ENCODE data around the gene MVP.
"Not testable (repeated sequence)": the region's sequence is repeated elsewhere in the genome, so short reads cannot be mapped to it uniquely, and the experiment has no call there.

Gene MVP

GRCh38 chr16:29876594-29877249, 56.5 kb downstream of the MVP start:
- no peak for DNase-seq

DNA sequence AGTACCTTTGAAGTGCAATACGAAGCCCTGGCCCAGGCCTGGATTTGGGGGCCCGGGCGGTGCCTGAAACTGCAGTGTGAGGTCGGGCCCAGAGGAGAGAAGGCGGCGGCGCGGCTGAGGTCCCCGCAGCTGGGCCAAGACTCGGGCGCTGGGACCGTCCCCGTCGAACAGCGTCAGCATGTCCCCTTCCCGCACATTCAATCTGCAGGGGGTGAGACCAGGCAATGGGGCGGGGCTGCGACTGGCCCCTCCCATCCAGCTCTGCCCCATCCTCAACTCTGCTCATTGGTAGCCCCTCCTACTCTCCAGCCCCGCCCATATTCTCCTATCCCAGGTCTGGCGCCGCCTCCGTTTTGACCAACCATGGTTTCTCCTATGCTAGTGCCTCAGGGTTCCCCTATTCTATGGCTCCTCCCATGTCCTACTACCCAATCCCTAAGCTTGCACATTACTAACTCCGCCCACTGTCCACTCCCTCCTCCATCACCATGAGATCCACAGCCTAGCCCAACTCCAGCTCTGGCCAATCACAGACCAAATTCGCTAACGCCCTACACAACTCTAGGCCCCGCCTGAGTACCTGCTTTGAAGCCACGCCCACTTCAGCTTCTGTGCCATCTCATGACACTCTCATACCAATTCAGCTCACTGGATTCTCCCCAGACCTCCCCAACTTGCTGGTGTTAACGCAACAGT, 57.2 kb downstream of the MVP start:
- no peak for DNase-seq

GRCh38 chr16:29878172-29878571, 57.9 kb downstream of the MVP start:
- no peak for DNase-seq

- DNase-seq, result no peak
These were observed 60.8 kb downstream of the MVP start for GRCh38 chr16:29881050-29881449.

DNA sequence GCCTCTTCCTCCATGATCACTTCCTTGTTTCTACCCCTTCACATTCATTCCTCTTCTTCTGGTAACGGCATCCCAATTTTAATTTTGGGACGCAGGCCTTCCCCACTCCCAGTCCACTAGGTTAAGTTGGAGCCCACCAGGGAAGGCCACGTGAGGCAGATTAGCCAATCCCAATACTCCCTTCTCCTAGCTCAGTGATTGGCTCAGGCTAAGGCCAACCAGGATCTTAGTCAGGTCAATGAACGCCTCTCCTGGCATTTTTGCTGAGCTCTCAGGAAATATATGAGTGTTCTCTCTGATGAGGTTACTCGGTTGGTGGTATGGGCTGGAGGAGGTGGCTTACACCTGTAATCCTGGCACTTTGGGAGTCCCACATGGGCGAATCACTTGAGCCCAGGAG, 63.7 kb downstream of the MVP start:
- DNase-seq, result no peak

DNA sequence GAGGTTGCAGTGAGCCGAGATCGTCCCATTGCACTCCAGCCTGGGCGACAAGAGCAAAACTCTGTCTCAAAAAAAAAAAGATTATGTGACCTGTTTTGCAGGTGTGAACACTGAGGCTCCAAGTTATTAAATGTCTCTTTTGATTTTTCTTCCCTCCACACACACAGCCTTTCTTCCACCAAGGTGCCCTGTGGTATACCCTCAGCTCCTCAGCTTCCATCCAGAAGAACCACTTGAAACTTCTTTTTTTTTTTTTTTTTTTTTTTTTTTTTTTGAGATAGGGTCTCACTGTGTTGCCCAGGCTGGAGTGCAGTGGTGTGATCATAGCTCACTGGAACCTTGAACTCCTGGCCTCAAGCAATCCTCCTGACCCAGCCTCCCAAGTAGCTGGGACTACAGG, 69.1 kb downstream of the MVP start:
- DNase-seq, result not testable (repeated sequence)

DNA sequence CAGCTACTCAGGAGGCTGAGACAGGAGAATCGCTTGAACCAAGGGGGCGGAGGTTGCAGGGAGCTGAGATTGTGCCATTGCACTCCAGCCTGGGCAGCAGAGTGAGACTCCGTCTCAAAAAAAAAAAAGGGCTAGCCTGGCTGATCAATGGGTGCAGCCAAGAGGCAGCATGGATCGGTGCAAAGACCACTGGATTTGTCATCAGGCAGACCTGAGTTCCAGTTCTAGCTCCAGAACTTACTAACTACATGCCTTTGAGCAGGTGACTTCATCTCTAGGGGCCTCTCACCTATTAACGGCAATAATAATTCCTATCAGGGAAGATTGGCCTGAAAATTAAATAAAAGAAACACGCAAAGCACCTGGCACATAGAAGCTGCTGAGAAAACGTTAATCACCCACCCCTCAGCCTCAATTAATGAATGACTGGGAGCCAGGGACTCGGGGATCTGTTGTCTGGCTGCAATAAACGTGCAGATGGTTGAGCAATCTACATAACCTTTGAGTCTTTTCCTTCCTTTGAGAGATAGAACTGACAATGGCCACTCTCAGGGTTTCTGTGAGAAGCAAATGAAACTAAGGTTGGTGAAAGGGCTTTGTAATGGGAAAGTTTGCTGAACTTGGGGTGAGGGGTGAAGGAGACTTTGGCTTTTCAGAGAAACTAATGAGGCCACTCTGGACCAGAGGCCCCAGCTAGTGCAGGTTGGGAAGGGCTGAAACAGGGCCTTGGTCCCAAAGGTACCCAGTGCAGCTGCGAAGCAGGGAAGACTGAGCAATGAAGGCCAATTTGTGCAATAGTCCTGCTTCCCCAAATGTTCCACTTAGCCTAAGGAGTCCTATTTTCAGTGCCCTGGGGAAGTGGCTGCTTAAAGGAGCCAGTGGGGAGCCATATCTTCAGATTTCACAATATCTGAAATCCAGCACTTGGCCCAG, 71.5 kb downstream of the MVP start:
- no peak for DNase-seq

- no peak for DNase-seq
These were observed 72.2 kb downstream of the MVP start for GRCh38 chr16:29892458-29892813.

- no peak for DNase-seq
These were observed 73.3 kb downstream of the MVP start for GRCh38 chr16:29893553-29893952.

DNA sequence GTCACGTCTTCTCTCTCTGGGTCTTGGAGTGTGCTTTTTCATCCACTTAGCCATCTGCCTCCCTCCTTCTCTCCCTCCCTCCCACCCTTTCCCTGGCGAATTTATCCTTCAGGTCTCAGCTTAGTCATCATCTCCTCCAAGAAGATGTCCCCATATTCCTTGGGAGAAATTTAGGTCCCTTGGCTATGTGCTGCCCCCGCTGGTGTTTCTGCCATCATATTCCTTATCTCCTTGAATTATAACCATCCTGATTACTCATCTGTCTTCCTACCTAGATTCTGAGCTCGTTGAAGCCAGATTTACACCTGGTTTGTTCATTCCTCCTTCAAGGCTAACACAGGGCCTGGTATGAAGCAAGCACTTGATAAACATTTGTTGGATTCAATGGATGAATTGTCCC, 74.1 kb downstream of the MVP start:
- no peak for DNase-seq

GRCh38 chr16:29896841-29897240, 76.6 kb downstream of the MVP start:
- DNase-seq, result no peak

- no peak for DNase-seq
These were observed 77.1 kb downstream of the MVP start for GRCh38 chr16:29897333-29897732.
